K562 (cell line): ENCODE measurements around the gene GADD45GIP1. TPM values are rescaled to one million over a fixed set of nuclear protein-coding genes. Genes with fewer than 3 reads are reported as not detected.

Experiments
- ARID1B ChIP-seq: fragments of 450-650 bp; IDR thresholded peaks from 2 replicates; pipeline ENCODE4 v1.6.1; 2016; ENCODE audit warnings: antibody characterized with exemption, mild to moderate bottlenecking, inconsistent platforms
- BRD9 ChIP-seq: fragments of 450-650 bp; IDR thresholded peaks from 2 replicates; pipeline ENCODE4 v1.6.1; 2018; ENCODE audit warnings: low read depth; ENCODE audit not compliant: partially characterized antibody
- CREB5 ChIP-seq: fragments of 250-450 bp; sonication (Bioruptor Pico); IDR thresholded peaks from 2 replicates; pipeline ENCODE4 v1.5.0; 2020; ENCODE audit warnings: mild to moderate bottlenecking
- CTCF ChIP-seq, 3 experiments: IDR thresholded peaks in 2 of 3; conservative IDR thresholded peaks in 1 of 3; 2 replicates each; pipeline ENCODE4 v1.5.1; 2011 to 2012; ENCODE audit warnings: low read length in 3 of 3, mild to moderate bottlenecking in 3 of 3, control low read depth in 2 of 3, improper control_type of control experiment in 1 of 3, inconsistent platforms in 1 of 3, low read depth in 1 of 3, mixed read lengths in 1 of 3, moderate library complexity in 1 of 3; ENCODE audit not compliant: insufficient read depth in 2 of 3
- EHMT2 ChIP-seq: fragments of 450-650 bp; IDR thresholded peaks from 2 replicates; pipeline ENCODE4 v1.6.1; 2018; ENCODE audit warnings: antibody characterized with exemption
- ILK ChIP-seq: fragments of 450-650 bp; IDR thresholded peaks from 2 replicates; pipeline ENCODE4 v1.6.1; 2016; ENCODE audit warnings: missing genetic modification characterization, low read depth, mild to moderate bottlenecking, missing compliant biosample characterization, moderate library complexity, borderline replicate concordance
- KDM1A ChIP-seq, 2 experiments: fragments of 450-650 bp; IDR thresholded peaks; 2 replicates each; pipeline ENCODE4 v1.6.1; 2016; ENCODE audit warnings: mild to moderate bottlenecking in 2 of 2
- KDM5B ChIP-seq: fragments of 200-600 bp; sonication (generic); IDR thresholded peaks from 2 replicates; pipeline ENCODE4 v1.6.1; 2012; ENCODE audit warnings: low read depth, mild to moderate bottlenecking, moderate library complexity, low read length, control low read depth, inconsistent platforms; ENCODE audit not compliant: insufficient replicate concordance
- KLF16 ChIP-seq: IDR thresholded peaks from 2 replicates; pipeline ENCODE4 v1.6.1; 2016; ENCODE audit warnings: antibody characterized with exemption
- NONO ChIP-seq, 2 experiments: fragments of 200-400 bp in 1 of 2; fragments of 450-650 bp in 1 of 2; formaldehyde crosslinking in 1 of 2; IDR thresholded peaks; 2 replicates each; pipeline ENCODE4 v1.6.1; 2017; ENCODE audit warnings: low read depth in 2 of 2, mild to moderate bottlenecking in 2 of 2, moderate library complexity in 2 of 2, low read length in 1 of 2
- OTX1 ChIP-seq: fragments of 450-650 bp; formaldehyde crosslinking; IDR thresholded peaks from 2 replicates; pipeline ENCODE4 v1.4.0; 2022; ENCODE audit warnings: mild to moderate bottlenecking
- PHB ChIP-seq: fragments of 250-450 bp; sonication (Bioruptor Pico); IDR thresholded peaks from 2 replicates; pipeline ENCODE4 v1.5.0; 2021
- SAP30 ChIP-seq: fragments of 200-600 bp; sonication (generic); IDR thresholded peaks from 2 replicates; pipeline ENCODE4 v1.6.1; 2012; ENCODE audit warnings: borderline replicate concordance, low read depth, mild to moderate bottlenecking, moderate library complexity, low read length, control low read depth, inconsistent platforms; ENCODE audit not compliant: insufficient read depth, poor library complexity, severe bottlenecking
- SMC3 ChIP-seq: conservative IDR thresholded peaks from 2 replicates; pipeline ENCODE4 v1.6.1; 2011; ENCODE audit warnings: low read depth, low read length, improper control_type of control experiment; ENCODE audit not compliant: insufficient read depth
- TBP ChIP-seq: optimal IDR thresholded peaks from 2 replicates; pipeline ENCODE3; 2011; ENCODE audit warnings: low read depth, low read length, improper control_type of control experiment
- TRIM25 ChIP-seq: fragments of 450-650 bp; IDR thresholded peaks from 2 replicates; pipeline ENCODE4 v1.7.0; 2016; ENCODE audit warnings: borderline replicate concordance
- U2AF2 ChIP-seq: fragments of 200-400 bp; formaldehyde crosslinking; optimal IDR thresholded peaks from 2 replicates; pipeline ENCODE3; 2017; ENCODE audit warnings: low read depth, mild to moderate bottlenecking, low read length
- ZFP1 ChIP-seq: fragments of 450-650 bp; formaldehyde crosslinking; IDR thresholded peaks from 2 replicates; pipeline ENCODE4 v1.4.0; 2020; ENCODE audit warnings: mild to moderate bottlenecking, mixed read lengths
- ZNF3 ChIP-seq: fragments of 250-450 bp; sonication (Bioruptor Pico); IDR thresholded peaks from 2 replicates; pipeline ENCODE4 v1.5.0; 2021; ENCODE audit warnings: mild to moderate bottlenecking, moderate library complexity
- polyA plus RNA-seq, 8 experiments: library from polyadenylated mRNA; depleted of rRNA in 4 of 8; stranded (reverse) in 5 of 8; unstranded in 3 of 8; fragments of >200 nt; fragmentation: Nextera tagmentation in 2 of 8; fragmentation: Illumina TruSeq in 1 of 8; extraction: Ambion mirVana in 2 of 8; extraction: Trizol in 1 of 8; gene quantifications; 2 replicates each; pipeline versions ENCODE4 v1.2.1 to v1.2.3, GENCODE V29; 2011 to 2014; ENCODE audit warnings: inconsistent platforms in 1 of 8, missing spikeins in 1 of 8
- total RNA-seq, 7 experiments: library from RNA; depleted of rRNA in 6 of 7; stranded (reverse); fragments of >200 nt in 6 of 7; fragmentation: Illumina TruSeq in 2 of 7; extraction: Trizol in 2 of 7; gene quantifications; 2 replicates each; pipeline versions ENCODE4 v1.2.1 to v1.2.3, GENCODE V29; 2011 to 2021; ENCODE audit warnings: low replicate concordance in 1 of 7

GADD45GIP1 gene
- total and polyA plus RNA-seq, 9 of the 15 experiments (the other 6 are each of a cell fraction or from before 2014, with no cell fraction given): 5.1 to 161 (median 29.2) TPM

- no peak for TF ChIP-seq TRIM25
- no peak for TF ChIP-seq TBP
- TF ChIP-seq ARID1B: no peak
- TF ChIP-seq KLF16: no peak
- no peak for TF ChIP-seq CTCF (IDR thresholded peaks at IDR 0.05 in 2 of 3, conservative IDR thresholded peaks at IDR 0.05 in 1 of 3; ENCODE audit: insufficient read depth in 2 of 3, low read depth in 1 of 3, low read length in 3 of 3)
- TF ChIP-seq U2AF2: no peak
- TF ChIP-seq PHB (CRISPR knock-in tag): no peak
- TF ChIP-seq SAP30: peak; percentile 12
- no peak for TF ChIP-seq CREB5 (CRISPR knock-in tag)
- TF ChIP-seq EHMT2: no peak
- no peak for TF ChIP-seq SMC3
- TF ChIP-seq BRD9: peak; percentile 44
- TF ChIP-seq KDM5B: no peak
- TF ChIP-seq ILK (tag): no peak
- peak; percentile 80; the same call in 1 of the 2 replicates for TF ChIP-seq ZNF3 (CRISPR knock-in tag)
- no peak for TF ChIP-seq KDM1A (IDR thresholded peaks at IDR 0.05)
- no peak for TF ChIP-seq ZFP1 (CRISPR knock-in tag)
- TF ChIP-seq OTX1 (CRISPR knock-in tag): 0 out of 2 replicates have a peak, but pooled peaks have one; percentile 48
- TF ChIP-seq NONO (IDR thresholded peaks at IDR 0.05; ENCODE audit: low read depth in 2 of 2, low read length in 1 of 2): 0 out of 4 replicates have a peak, but pooled peaks of 1 of the 2 experiments have one; percentile 8
These were observed 10.8 kb downstream of the GADD45GIP1 start (continued) for GRCh38 chr19:12946092-12946721.
